Measurements from ENCODE around the gene OR5D18.
"Not testable (repeated sequence)": the region's sequence is repeated elsewhere in the genome, so short reads cannot be mapped to it uniquely, and the experiment has no call there.

OR5D18 gene

DNA sequence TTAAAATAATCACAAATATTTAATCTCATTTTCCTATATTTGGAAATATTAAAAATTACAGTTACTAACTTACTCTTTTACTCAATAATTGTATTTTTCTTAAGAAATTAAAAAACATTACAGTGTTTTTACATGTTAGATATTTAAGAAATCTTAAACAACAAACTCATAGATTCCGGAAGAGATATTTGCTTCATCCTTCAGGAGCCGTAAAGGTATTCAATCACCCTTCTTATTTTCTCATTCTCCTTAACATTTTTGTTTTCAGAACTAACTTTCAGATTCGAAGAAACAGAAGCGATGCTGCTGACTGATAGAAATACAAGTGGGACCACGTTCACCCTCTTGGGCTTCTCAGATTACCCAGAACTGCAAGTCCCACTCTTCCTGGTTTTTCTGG is at the start of gene OR5D18:
OR5D18 (plus strand) TSS at position 301 of the 400 bp plus-strand sequence; CDS start at position 301, 0 bp downstream.
- Mint-ChIP-seq H3K9me3 (peaks cover 58% of the 10 kb centered on the region), H3K27me3 (ENCODE audit: low read depth) (no peaks in the 10 kb centered on the region), H3K4me1 (ENCODE audit: low read depth) (no peaks in the 10 kb centered on the region), H3K36me3 (ENCODE audit: low read depth) (no peaks in the 10 kb centered on the region), H3K27ac (no peak within 1 kb of the TSS), H3K4me3 (no peak within 1 kb of the TSS)
- DNase-seq (ENCODE audit: low spot score): no peak

DNA sequence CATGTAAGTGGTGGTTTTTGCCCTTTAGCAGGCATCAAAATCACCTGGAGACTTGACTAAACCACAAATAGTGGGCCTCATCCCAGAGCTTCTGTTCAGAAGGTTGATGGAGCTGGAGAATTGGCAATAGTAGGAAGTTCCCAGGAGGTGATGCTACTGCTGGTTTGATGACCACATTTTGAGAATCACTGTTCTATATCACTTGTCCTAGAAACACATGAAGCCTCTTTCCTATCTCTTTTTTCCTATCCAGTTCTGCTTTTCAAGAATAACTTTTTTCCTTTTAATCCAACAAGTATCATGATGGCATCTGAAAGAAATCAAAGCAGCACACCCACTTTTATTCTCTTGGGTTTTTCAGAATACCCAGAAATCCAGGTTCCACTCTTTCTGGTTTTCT is 46.3 kb upstream of the OR5D18 start, which contains the start of gene OR5D13:
OR5D13 (plus strand) TSS at position 301 of the 400 bp plus-strand sequence; CDS start at position 301, 0 bp downstream.
- Mint-ChIP-seq H3K9me3 (peaks cover 44% of the 10 kb centered on the region), H3K4me1 (ENCODE audit: low read depth) (no peaks in the 10 kb centered on the region)

DNA sequence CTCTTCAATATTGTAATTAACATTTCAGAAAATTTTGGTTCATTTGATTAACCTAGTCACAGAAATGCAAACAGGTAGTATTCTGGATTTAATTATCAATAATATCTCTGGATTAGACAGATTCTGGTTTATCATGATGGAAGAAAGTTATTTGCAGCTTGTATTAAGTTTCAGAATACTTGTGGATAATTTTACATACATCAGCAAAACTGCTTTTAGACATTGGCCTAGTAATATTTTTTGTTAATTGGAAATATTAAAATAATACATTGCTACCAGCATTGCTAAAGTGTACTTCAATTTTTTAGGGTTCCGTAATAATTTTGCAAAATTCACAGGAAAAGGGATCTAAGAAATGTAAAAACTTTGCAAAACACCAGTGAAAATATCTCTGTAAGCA is 27.8 kb upstream of the OR5D18 start:
- no peak overlapping the region for H3K4me3 Mint-ChIP-seq
- no peak overlapping the region for H3K27ac Mint-ChIP-seq
- no peaks in the 10 kb centered on the region for H3K27me3 Mint-ChIP-seq (ENCODE audit: low read depth)
- no peaks in the 10 kb centered on the region for H3K36me3 Mint-ChIP-seq (ENCODE audit: low read depth)
- no peaks in the 10 kb centered on the region for H3K4me1 Mint-ChIP-seq (ENCODE audit: low read depth)
- peaks cover 41% of the 10 kb centered on the region for H3K9me3 Mint-ChIP-seq
- no peak for DNase-seq (ENCODE audit: low spot score)

More for the DNA sequence above, 46.3 kb upstream of the OR5D18 start, which contains the start of gene OR5D13:
- DNase-seq (ENCODE audit: low spot score): no peak
- no peak within 1 kb of the TSS for H3K4me3 Mint-ChIP-seq
- H3K27ac Mint-ChIP-seq: no peak within 1 kb of the TSS
- H3K36me3 Mint-ChIP-seq (ENCODE audit: low read depth): no peaks in the 10 kb centered on the region
- H3K27me3 Mint-ChIP-seq (ENCODE audit: low read depth): no peaks in the 10 kb centered on the region

DNA sequence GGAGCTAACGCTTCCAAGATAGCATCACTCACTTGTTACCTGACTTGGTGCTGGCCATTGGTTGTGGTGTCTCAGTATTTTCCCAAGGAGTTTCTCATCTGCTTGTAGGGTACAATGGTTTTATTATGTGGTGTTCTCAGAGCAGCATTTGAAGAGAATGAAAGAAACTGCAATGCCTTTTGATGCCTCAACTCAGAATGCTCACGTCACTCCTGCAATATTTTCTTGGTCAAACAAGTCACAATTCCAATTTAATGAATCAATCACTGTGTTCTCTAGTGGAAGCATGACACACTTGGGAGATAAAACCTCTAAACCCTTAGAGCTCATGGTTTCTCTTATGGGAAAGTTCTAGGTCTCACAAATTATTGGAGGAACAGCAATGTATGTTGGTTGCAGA is 26.1 kb upstream of the OR5D18 start:
- no peaks in the 10 kb centered on the region for H3K4me1 Mint-ChIP-seq (ENCODE audit: low read depth)
- H3K36me3 Mint-ChIP-seq (ENCODE audit: low read depth): no peaks in the 10 kb centered on the region
- DNase-seq (ENCODE audit: low spot score): no peak
- H3K4me3 Mint-ChIP-seq: no peak overlapping the region
- no peak overlapping the region for H3K27ac Mint-ChIP-seq
- H3K27me3 Mint-ChIP-seq (ENCODE audit: low read depth): no peaks in the 10 kb centered on the region
- H3K9me3 Mint-ChIP-seq: peaks cover 31% of the 10 kb centered on the region

DNA sequence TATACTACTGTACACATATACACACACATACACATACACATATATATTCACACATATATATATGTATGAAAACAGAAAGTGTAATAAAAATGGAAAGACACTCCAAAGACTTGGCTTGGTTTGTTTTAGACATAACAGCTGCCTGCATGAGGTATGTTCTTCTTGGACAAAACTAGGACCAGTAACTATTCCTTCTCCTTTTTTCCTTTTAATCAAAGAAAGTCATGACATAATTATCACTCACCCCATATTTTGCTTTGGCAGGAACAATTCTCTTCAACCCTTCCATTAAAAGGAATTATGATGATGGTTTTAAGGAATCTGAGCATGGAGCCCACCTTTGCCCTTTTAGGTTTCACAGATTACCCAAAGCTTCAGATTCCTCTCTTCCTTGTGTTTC is 24.2 kb upstream of the OR5D18 start, which contains the start of gene OR5D14:
OR5D14 (plus strand) TSS at position 301 of the 400 bp plus-strand sequence; CDS start at position 301, 0 bp downstream.
- Mint-ChIP-seq H3K4me3 (no peak within 1 kb of the TSS), H3K9me3 (peaks cover 42% of the 10 kb centered on the region)

DNA sequence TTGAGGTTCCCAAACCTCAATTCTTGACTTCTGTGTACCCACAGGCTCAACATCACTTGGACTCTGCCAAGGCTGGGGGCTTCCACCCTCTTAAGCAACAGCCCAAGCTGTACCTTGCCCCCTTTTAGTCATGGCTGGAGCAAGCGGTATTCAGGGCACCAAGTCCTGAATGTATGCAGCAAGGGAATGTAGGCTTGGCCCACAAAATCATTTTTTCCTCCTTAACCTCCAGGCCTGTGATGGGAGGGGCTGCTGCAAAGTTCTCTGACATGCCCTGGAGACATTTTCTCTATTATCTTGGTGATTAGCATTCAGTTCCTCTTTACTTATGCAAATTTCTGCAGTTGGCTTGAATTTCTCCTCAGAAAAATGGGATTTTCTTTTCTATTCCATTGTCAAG is 13.2 kb upstream of the OR5D18 start:
- Mint-ChIP-seq H3K36me3 (ENCODE audit: low read depth) (no peaks in the 10 kb centered on the region), H3K4me1 (ENCODE audit: low read depth) (no peaks in the 10 kb centered on the region), H3K27ac (no peak overlapping the region), H3K27me3 (ENCODE audit: low read depth) (no peaks in the 10 kb centered on the region), H3K9me3 (peaks cover 54% of the 10 kb centered on the region), H3K4me3 (no peak overlapping the region)
- DNase-seq (ENCODE audit: low spot score): no peak

More for the DNA sequence above, 24.2 kb upstream of the OR5D18 start, which contains the start of gene OR5D14:
- Mint-ChIP-seq H3K27ac (no peak within 1 kb of the TSS), H3K4me1 (ENCODE audit: low read depth) (no peaks in the 10 kb centered on the region), H3K27me3 (ENCODE audit: low read depth) (no peaks in the 10 kb centered on the region), H3K36me3 (ENCODE audit: low read depth) (no peaks in the 10 kb centered on the region)
- DNase-seq (ENCODE audit: low spot score): no peak

DNA sequence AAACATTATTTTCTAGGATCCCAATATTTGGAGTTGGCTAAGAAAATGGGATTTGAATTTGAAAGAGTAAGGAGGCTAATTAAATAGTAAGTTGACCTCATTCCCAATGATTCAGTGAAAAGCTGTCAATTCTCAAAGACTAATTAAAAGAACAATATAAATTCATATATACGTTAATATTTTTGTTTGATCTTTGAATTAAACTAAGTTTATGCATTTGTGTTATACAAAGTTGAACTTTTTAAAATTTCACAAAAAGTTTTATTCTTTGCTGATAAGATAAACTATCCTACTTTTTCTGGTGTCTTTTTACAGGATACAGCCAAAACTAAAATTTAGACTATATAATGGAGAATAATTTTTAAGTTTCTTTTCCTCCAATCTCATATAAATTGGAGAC is 8.4 kb upstream of the OR5D18 start, which contains the start of gene OR5L1:
OR5L1 (plus strand) TSS at position 301 of the 400 bp plus-strand sequence. CDS start 100 bp downstream, outside the sequence.
- Mint-ChIP-seq H3K4me3 (no peak within 1 kb of the TSS), H3K9me3 (peaks cover 47% of the 10 kb centered on the region), H3K4me1 (ENCODE audit: low read depth) (no peaks in the 10 kb centered on the region), H3K36me3 (ENCODE audit: low read depth) (no peaks in the 10 kb centered on the region), H3K27ac (no peak within 1 kb of the TSS), H3K27me3 (ENCODE audit: low read depth) (no peaks in the 10 kb centered on the region)
- DNase-seq (ENCODE audit: low spot score): no peak

DNA sequence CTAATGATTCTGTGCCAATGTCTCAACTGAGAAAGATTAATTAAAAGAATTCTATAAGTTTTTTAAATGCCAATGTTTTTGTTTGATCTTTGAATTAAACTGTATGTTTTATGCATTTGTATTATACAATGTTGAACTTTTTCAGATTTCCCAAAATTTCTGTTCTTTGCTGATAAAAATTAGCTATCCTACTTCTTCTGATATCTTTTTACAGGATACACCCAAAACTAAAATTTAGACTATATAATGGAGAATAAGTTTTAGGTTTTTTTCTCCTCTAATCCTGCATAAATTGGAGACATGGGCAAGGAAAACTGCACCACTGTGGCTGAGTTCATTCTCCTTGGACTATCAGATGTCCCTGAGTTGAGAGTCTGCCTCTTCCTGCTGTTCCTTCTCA is 7.5 kb downstream of the OR5D18 start, which contains the start of gene OR5L2:
OR5L2 (plus strand) TSS at position 301 of the 400 bp plus-strand sequence; CDS start at position 301, 0 bp downstream.
- DNase-seq (ENCODE audit: low spot score): no peak
- peaks cover 26% of the 10 kb centered on the region for H3K9me3 Mint-ChIP-seq
- H3K36me3 Mint-ChIP-seq (ENCODE audit: low read depth): no peaks in the 10 kb centered on the region
- H3K4me3 Mint-ChIP-seq: no peak within 1 kb of the TSS
- H3K27me3 Mint-ChIP-seq (ENCODE audit: low read depth): no peaks in the 10 kb centered on the region
- H3K27ac Mint-ChIP-seq: no peak within 1 kb of the TSS
- no peaks in the 10 kb centered on the region for H3K4me1 Mint-ChIP-seq (ENCODE audit: low read depth)

DNA sequence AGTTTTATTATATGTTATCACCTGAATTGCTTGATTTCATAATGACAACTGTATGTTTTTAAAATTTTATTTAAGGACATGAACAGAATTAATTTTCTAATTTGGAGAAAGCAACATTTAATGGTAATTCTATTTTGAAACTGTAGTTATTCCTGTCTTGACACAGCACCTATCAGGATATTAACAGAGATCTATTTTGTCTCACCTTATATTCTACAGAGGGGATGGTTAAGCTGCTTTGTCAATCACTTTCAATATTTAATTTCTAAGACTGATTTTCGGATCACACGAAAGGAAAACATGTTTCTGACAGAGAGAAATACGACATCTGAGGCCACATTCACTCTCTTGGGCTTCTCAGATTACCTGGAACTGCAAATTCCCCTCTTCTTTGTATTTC is 19.0 kb downstream of the OR5D18 start, which contains the start of gene OR5D16:
OR5D16 (plus strand) TSS at position 301 of the 400 bp plus-strand sequence; CDS start at position 301, 0 bp downstream.
- Mint-ChIP-seq H3K36me3 (ENCODE audit: low read depth) (no peaks in the 10 kb centered on the region), H3K27me3 (ENCODE audit: low read depth) (no peaks in the 10 kb centered on the region), H3K4me3 (no peak within 1 kb of the TSS), H3K9me3 (peaks cover 44% of the 10 kb centered on the region), H3K27ac (no peak within 1 kb of the TSS), H3K4me1 (ENCODE audit: low read depth) (no peaks in the 10 kb centered on the region)
- no peak for DNase-seq (ENCODE audit: low spot score)

DNA sequence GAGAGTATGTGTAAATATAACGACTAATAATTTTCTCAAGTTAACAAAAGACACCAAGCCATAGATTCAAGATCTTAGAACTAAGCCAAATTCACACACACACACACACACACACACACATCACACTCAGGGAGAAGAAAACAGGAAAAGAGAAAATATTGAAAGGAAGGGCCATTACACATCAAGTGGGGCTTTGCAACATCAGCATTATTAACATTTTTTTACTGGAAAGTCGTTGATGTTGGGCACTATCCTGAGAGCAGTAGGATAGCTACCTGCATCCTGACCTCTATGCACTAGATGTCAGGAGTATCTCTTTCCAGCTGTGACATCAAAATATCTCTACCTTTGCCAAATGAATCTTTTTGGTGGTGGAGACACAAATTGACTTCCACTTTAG is 28.0 kb downstream of the OR5D18 start:
- no peak for DNase-seq (ENCODE audit: low spot score)
- Mint-ChIP-seq H3K27ac (no peak overlapping the region), H3K27me3 (ENCODE audit: low read depth) (no peaks in the 10 kb centered on the region), H3K36me3 (ENCODE audit: low read depth) (no peaks in the 10 kb centered on the region), H3K4me1 (ENCODE audit: low read depth) (no peaks in the 10 kb centered on the region), H3K9me3 (peaks cover 45% of the 10 kb centered on the region), H3K4me3 (no peak overlapping the region)

DNA sequence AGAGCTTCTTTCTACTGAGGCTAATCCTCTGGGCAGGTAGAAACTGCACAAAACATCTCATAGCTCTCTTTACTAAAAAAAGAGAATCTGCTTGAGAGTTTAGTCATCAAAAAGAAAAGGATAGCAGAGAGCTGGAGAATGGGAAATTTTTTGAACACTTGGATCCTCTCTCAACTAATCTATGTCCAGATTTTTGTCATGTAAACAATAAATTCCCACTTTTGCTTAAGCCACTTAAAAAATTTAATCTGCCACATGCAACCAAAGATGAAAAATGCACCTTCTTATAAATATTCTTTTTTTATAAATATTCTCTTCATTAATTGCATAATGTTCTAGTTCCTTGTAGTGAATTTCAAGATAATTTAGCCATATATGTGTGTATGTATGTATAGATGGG is 29.6 kb downstream of the OR5D18 start:
- Mint-ChIP-seq H3K36me3 (ENCODE audit: low read depth) (no peaks in the 10 kb centered on the region), H3K4me3 (no peak overlapping the region), H3K4me1 (ENCODE audit: low read depth) (no peaks in the 10 kb centered on the region), H3K27me3 (ENCODE audit: low read depth) (no peaks in the 10 kb centered on the region), H3K27ac (no peak overlapping the region), H3K9me3 (peaks cover 55% of the 10 kb centered on the region)
- DNase-seq (ENCODE audit: low spot score): no peak

DNA sequence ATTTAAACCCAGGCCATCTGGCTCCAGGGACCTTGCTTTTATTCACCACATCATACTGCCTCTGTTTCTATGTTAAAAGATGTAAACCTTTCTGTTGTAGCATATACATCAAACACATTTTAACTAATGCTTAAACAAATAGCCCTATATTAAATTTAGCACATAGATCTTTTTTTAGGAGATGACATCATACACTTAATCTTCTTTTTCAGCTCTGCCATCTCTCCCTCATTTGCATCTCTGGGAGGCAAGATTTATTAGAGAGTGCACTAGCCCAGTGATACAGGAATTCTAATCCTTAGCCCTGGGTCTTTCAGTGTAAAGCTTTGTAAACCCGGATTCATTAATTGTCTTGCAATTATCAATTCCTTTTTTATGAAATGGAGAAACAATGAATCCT is 32.7 kb downstream of the OR5D18 start:
- Mint-ChIP-seq H3K27ac (no peak overlapping the region), H3K9me3 (peaks cover 47% of the 10 kb centered on the region), H3K4me1 (ENCODE audit: low read depth) (no peaks in the 10 kb centered on the region), H3K36me3 (ENCODE audit: low read depth) (no peaks in the 10 kb centered on the region), H3K4me3 (no peak overlapping the region), H3K27me3 (ENCODE audit: low read depth) (no peaks in the 10 kb centered on the region)
- no peak for DNase-seq (ENCODE audit: low spot score)

DNA sequence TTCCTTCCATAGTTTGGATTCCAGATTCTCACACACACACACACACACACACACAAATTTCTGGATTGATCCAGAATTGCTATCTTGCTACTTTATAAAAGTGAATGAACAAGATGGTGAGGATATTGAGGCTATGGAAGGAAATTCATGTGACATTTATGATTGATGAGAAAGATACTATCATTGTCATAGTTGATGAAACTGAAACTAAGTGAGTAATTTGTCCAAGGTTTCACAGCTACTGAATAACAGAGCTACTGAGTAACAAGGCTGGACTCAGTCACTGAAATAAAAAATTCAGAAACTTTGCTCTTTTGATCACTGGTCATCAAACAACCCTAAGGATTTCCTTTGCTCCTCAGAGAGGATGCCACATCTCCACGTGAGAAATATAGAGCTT is 35.3 kb downstream of the OR5D18 start:
- H3K4me1 Mint-ChIP-seq (ENCODE audit: low read depth): no peaks in the 10 kb centered on the region
- H3K27ac Mint-ChIP-seq: no peak overlapping the region
- no peaks in the 10 kb centered on the region for H3K27me3 Mint-ChIP-seq (ENCODE audit: low read depth)
- H3K36me3 Mint-ChIP-seq (ENCODE audit: low read depth): no peaks in the 10 kb centered on the region
- DNase-seq (ENCODE audit: low spot score): no peak
- H3K4me3 Mint-ChIP-seq: no peak overlapping the region
- peaks cover 44% of the 10 kb centered on the region for H3K9me3 Mint-ChIP-seq

DNA sequence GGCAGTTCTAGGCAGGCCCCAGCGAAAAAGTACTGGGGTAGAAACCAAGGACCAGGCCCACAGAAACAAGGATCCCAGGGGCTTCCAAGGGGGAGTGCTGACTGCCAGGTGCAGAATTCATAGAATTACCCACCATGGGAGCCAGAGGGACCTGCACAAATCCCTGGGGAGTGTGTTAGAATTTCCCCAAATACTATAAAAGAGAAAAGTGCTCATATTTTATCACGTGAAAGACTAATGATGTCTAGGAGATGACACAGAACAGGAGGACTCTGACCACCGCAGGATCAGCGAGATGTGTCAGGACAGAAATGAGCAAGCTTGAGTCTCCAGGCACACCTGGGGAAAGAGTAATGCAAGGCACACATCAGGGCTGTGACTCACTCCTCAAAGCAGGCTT is 47.9 kb downstream of the OR5D18 start:
- not testable (repeated sequence) for H3K27me3 Mint-ChIP-seq (ENCODE audit: low read depth); H3K4me3 Mint-ChIP-seq; H3K36me3 Mint-ChIP-seq (ENCODE audit: low read depth); DNase-seq (ENCODE audit: low spot score); H3K4me1 Mint-ChIP-seq (ENCODE audit: low read depth); H3K27ac Mint-ChIP-seq
- peaks cover 28% of the 10 kb centered on the region for H3K9me3 Mint-ChIP-seq
